NCI-H1105 treated with DMSO at 0.1 percent for 48 hours (cell line): Measurements from ENCODE around the gene DDN.

Experiments
- DNase-seq: peaks from one replicate; lab custom pipeline; 2025; lab: John Stamatoyannopoulos, UW

Gene DDN

GRCh38 chr12:49031573-49032161 lies 32.5 kb upstream of the DDN start:
- DNase-seq: no peak

- DNase-seq: no peak
Measured at GRCh38 chr12:49030714-49031572, 31.8 kb upstream of the DDN start.

- no peak for DNase-seq
Measured at GRCh38 chr12:49030119-49030518, 30.9 kb upstream of the DDN start.

- no peak for DNase-seq
Measured at GRCh38 chr12:49028666-49029275, 29.6 kb upstream of the DDN start.

GRCh38 chr12:49027846-49028555 lies 28.8 kb upstream of the DDN start:
- DNase-seq: no peak

- no peak for DNase-seq
Measured at GRCh38 chr12:49026678-49027480, 27.7 kb upstream of the DDN start.

GRCh38 chr12:49026101-49026500 lies 26.9 kb upstream of the DDN start:
- DNase-seq: no peak

GRCh38 chr12:49025463-49025862 lies 26.3 kb upstream of the DDN start:
- DNase-seq: no peak

GRCh38 chr12:49024543-49024942 lies 25.4 kb upstream of the DDN start:
- no peak for DNase-seq

GRCh38 chr12:49023812-49024211 lies 24.6 kb upstream of the DDN start:
- DNase-seq: no peak

- DNase-seq: no peak
Measured at GRCh38 chr12:49022558-49023178, 23.5 kb upstream of the DDN start.

- DNase-seq: no peak
Measured at GRCh38 chr12:49021292-49021915, 22.2 kb upstream of the DDN start.

GRCh38 chr12:49020441-49020840 lies 21.3 kb upstream of the DDN start:
- no peak for DNase-seq

- DNase-seq: peak; percentile 1
Measured at GRCh38 chr12:49019443-49020324, 20.5 kb upstream of the DDN start.

- no peak for DNase-seq
Measured at GRCh38 chr12:49019120-49019430, 19.9 kb upstream of the DDN start.

- DNase-seq: peak; percentile 81
Measured at GRCh38 chr12:49018261-49019119, 19.3 kb upstream of the DDN start, which contains the start of gene PRKAG1. TSS of gene PRKAG1 (minus strand) at chr12:49018776. CDS start at chr12:49018740, 36 bp downstream.

GRCh38 chr12:49017891-49018260 lies 18.7 kb upstream of the DDN start:
- DNase-seq: no peak

- no peak for DNase-seq
Measured at GRCh38 chr12:49015196-49015595, 16.0 kb upstream of the DDN start.

GRCh38 chr12:49014547-49014946 lies 15.4 kb upstream of the DDN start:
- no peak for DNase-seq
